Neural cell (in vitro differentiated cells): ENCODE measurements around the gene ATP2B2. TPM values are rescaled to one million over a fixed set of nuclear protein-coding genes. Genes with fewer than 3 reads are reported as not detected.

Experiments
- H2AFZ ChIP-seq: fragments of 200-600, 300-800 bp; sonication (generic), shearing (Covaris generic); 2 replicates; pipeline ENCODE4 v1.6.0; 2014; ENCODE audit warnings: low read depth, mild to moderate bottlenecking, antibody characterized with exemption, low read length, moderate library complexity
- H3F3A ChIP-seq: fragments of 200-600 bp; shearing (Covaris generic); 2 replicates; pipeline ENCODE4 v1.6.1; 2016; ENCODE audit warnings: mild to moderate bottlenecking, moderate library complexity, mixed read lengths, antibody characterized with exemption, low read length; ENCODE audit not compliant: insufficient read depth, poor library complexity, severe bottlenecking
- H3K27ac ChIP-seq: fragments of 200-600, 300-800 bp; sonication (generic), shearing (Covaris generic); 2 replicates; pipeline ENCODE4 v1.5.1; 2014; ENCODE audit warnings: mild to moderate bottlenecking, low read length, moderate library complexity
- H3K27me3 ChIP-seq: fragments of 300-800, 200-600 bp; sonication (generic), shearing (Covaris generic); 2 replicates; pipeline ENCODE4 v1.6.0; 2014; ENCODE audit warnings: mild to moderate bottlenecking, low read depth, low read length, moderate library complexity; ENCODE audit not compliant: insufficient read depth
- H3K36me3 ChIP-seq: fragments of 300-800, 200-600 bp; sonication (generic), shearing (Covaris generic); 2 replicates; pipeline ENCODE4 v1.5.1; 2014; ENCODE audit warnings: mild to moderate bottlenecking, antibody characterized with exemption, low read length, moderate library complexity; ENCODE audit not compliant: insufficient read depth
- H3K4me2 ChIP-seq: fragments of 300-800, 200-600 bp; sonication (generic), shearing (Covaris generic); 2 replicates; pipeline ENCODE4 v1.6.0; 2014; ENCODE audit warnings: mild to moderate bottlenecking, low read length
- H3K4me3 ChIP-seq: fragments of 300-800, 200-600 bp; sonication (generic), shearing (Covaris generic); 2 replicates; pipeline ENCODE4 v1.5.1; 2014; ENCODE audit warnings: mild to moderate bottlenecking, low read length, moderate library complexity
- H3K79me2 ChIP-seq: fragments of 200-600 bp; shearing (Covaris generic); replicated peaks from 2 replicates; pipeline ENCODE4 v1.6.0; 2014; ENCODE audit warnings: mild to moderate bottlenecking, low read length, moderate library complexity; ENCODE audit not compliant: insufficient read depth
- H3K9ac ChIP-seq: fragments of 300-800, 200-600 bp; sonication (generic), shearing (Covaris generic); 2 replicates; pipeline ENCODE4 v1.6.1; 2016; ENCODE audit warnings: mild to moderate bottlenecking, low read length, mixed read lengths
- H3K9me2 ChIP-seq: fragments of 200-600 bp; shearing (Covaris generic); 2 replicates; pipeline ENCODE4 v1.6.1; 2016; ENCODE audit warnings: mild to moderate bottlenecking, low read length, mixed read lengths; ENCODE audit not compliant: insufficient read depth
- H3K9me3 ChIP-seq: fragments of 200-600, 300-800 bp; sonication (generic), shearing (Covaris generic); 2 replicates; pipeline ENCODE4 v1.6.1; 2016; ENCODE audit warnings: mild to moderate bottlenecking, mixed run types, low read length, moderate library complexity, mixed read lengths
- H4K20me1 ChIP-seq: fragments of 200-600 bp; shearing (Covaris generic); 2 replicates; pipeline ENCODE4 v1.6.1; 2016; ENCODE audit warnings: mild to moderate bottlenecking, mixed run types; ENCODE audit not compliant: insufficient read depth
- EP300 ChIP-seq: fragments of 450-650 bp; conservative IDR thresholded peaks from 2 replicates; pipeline ENCODE4 v1.6.1; 2014; ENCODE audit warnings: antibody characterized with exemption, mild to moderate bottlenecking, moderate library complexity; ENCODE audit not compliant: poor library complexity, severe bottlenecking
- EZH2 ChIP-seq: fragments of 200-600, 300-800 bp; shearing (Covaris generic), sonication (generic); IDR thresholded peaks from 2 replicates; pipeline ENCODE4 v1.6.1; 2014; ENCODE audit warnings: antibody characterized with exemption, low read length, borderline replicate concordance, mild to moderate bottlenecking; ENCODE audit not compliant: insufficient read depth, poor library complexity, severe bottlenecking
- MXI1 ChIP-seq: fragments of 450-650 bp; conservative IDR thresholded peaks from 2 replicates; pipeline ENCODE4 v1.6.1; 2014; ENCODE audit warnings: antibody characterized with exemption, mild to moderate bottlenecking; ENCODE audit not compliant: poor library complexity, severe bottlenecking
- POLR2AphosphoS5 ChIP-seq: IDR thresholded peaks from 2 replicates; pipeline ENCODE4 v1.6.1; 2012
- RAD21 ChIP-seq: fragments of 450-650 bp; conservative IDR thresholded peaks from 2 replicates; pipeline ENCODE4 v1.6.1; 2014; ENCODE audit warnings: antibody characterized with exemption, mild to moderate bottlenecking, moderate library complexity
- REST ChIP-seq: IDR thresholded peaks from 2 replicates; pipeline ENCODE4 v1.6.1; 2012; ENCODE audit warnings: borderline replicate concordance
- SMC3 ChIP-seq: fragments of 450-650 bp; conservative IDR thresholded peaks from 2 replicates; pipeline ENCODE4 v1.6.1; 2014; ENCODE audit warnings: antibody characterized with exemption, mild to moderate bottlenecking, moderate library complexity; ENCODE audit not compliant: poor library complexity
- TAF1 ChIP-seq: IDR thresholded peaks from 2 replicates; pipeline ENCODE4 v1.6.1; 2012; ENCODE audit warnings: low read depth
- polyA plus RNA-seq: library from polyadenylated mRNA; depleted of rRNA; stranded (reverse); fragments of >200 nt; gene quantifications from 2 replicates; pipeline ENCODE4 v1.2.3, GENCODE V29; 2014
- TF ChIP-seq, protein P1 (sequence below): fragments of 450-650 bp; IDR thresholded peaks from 2 replicates; pipeline ENCODE4 v1.5.1; 2014; ENCODE audit warnings: antibody characterized with exemption, mild to moderate bottlenecking, moderate library complexity; ENCODE audit not compliant: poor library complexity, severe bottlenecking

The ATP2B2 gene
- polyA plus RNA-seq, 1 donor from 2014 or later: 8.3 TPM

GRCh38 chr3:10305331-10305902 is 200.0 kb downstream of the ATP2B2 start:
- no peak for TF ChIP-seq MXI1
- no peak for TF ChIP-seq EZH2
- no peak for TF ChIP-seq REST
- TF ChIP-seq EP300: no peak
- TF ChIP-seq TAF1: no peak
- TF ChIP-seq, protein P1, sequence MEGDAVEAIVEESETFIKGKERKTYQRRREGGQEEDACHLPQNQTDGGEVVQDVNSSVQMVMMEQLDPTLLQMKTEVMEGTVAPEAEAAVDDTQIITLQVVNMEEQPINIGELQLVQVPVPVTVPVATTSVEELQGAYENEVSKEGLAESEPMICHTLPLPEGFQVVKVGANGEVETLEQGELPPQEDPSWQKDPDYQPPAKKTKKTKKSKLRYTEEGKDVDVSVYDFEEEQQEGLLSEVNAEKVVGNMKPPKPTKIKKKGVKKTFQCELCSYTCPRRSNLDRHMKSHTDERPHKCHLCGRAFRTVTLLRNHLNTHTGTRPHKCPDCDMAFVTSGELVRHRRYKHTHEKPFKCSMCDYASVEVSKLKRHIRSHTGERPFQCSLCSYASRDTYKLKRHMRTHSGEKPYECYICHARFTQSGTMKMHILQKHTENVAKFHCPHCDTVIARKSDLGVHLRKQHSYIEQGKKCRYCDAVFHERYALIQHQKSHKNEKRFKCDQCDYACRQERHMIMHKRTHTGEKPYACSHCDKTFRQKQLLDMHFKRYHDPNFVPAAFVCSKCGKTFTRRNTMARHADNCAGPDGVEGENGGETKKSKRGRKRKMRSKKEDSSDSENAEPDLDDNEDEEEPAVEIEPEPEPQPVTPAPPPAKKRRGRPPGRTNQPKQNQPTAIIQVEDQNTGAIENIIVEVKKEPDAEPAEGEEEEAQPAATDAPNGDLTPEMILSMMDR: no peak
- no peak for TF ChIP-seq RAD21
- no peak for TF ChIP-seq SMC3
- TF ChIP-seq POLR2AphosphoS5: no peak
- no peak overlapping the region for H3K4me3 ChIP-seq
- H3K27me3 ChIP-seq: no peaks in the 10 kb centered on the region
- no peak overlapping the region for H2AFZ ChIP-seq
- no peaks in the 10 kb centered on the region for H3F3A ChIP-seq
- no peak overlapping the region for H3K27ac ChIP-seq
- no peak overlapping the region for H3K4me2 ChIP-seq
- H3K9ac ChIP-seq: no peak overlapping the region
- H4K20me1 ChIP-seq: no peaks in the 10 kb centered on the region
- H3K36me3 ChIP-seq: peaks cover 10% of the 10 kb centered on the region
- H3K79me2 ChIP-seq: no peaks in the 10 kb centered on the region
- no peaks in the 10 kb centered on the region for H3K9me2 ChIP-seq
- no peaks in the 10 kb centered on the region for H3K9me3 ChIP-seq

- no peaks in the 10 kb centered on the region for H3K27me3 ChIP-seq
- no peaks in the 10 kb centered on the region for H3K9me2 ChIP-seq
- H3K9ac ChIP-seq: no peak overlapping the region
- H4K20me1 ChIP-seq: no peaks in the 10 kb centered on the region
- TF ChIP-seq, protein P1: no peak
- TF ChIP-seq MXI1 (no peak), RAD21 (no peak), REST (no peak), POLR2AphosphoS5 (no peak), SMC3 (no peak), TAF1 (no peak), EP300 (no peak), EZH2 (no peak)
- no peaks in the 10 kb centered on the region for H3F3A ChIP-seq
- H3K79me2 ChIP-seq: no peaks in the 10 kb centered on the region
- no peak overlapping the region for H3K4me3 ChIP-seq
- peaks cover 13% of the 10 kb centered on the region for H3K36me3 ChIP-seq
- no peak overlapping the region for H3K27ac ChIP-seq
- H2AFZ ChIP-seq: no peak overlapping the region
- no peak overlapping the region for H3K4me2 ChIP-seq
- no peaks in the 10 kb centered on the region for H3K9me3 ChIP-seq
Observed at GRCh38 chr3:10304905-10305304, 200.5 kb downstream of the ATP2B2 start.
